Sigmoid colon (tissue), 7 donors: ENCODE measurements around the gene PPP4R3A. TPM values are rescaled to one million over a fixed set of nuclear protein-coding genes. Genes with fewer than 3 reads are reported as not detected.

Experiments used
- DNase-seq: peaks from one replicate; pipeline ENCODE4 v3.0.0-alpha.2; 2019
- H3K27ac ChIP-seq, 4 donors: fragments of 200-600 bp; sonication (generic); one replicate each; pipeline ENCODE4 v1.5.1; 2016 to 2019; ENCODE audit warnings: mild to moderate bottlenecking in 1 of 4
- H3K27me3 ChIP-seq, 3 donors: fragments of 200-600 bp; sonication (generic); one replicate each; pipeline ENCODE4 v1.5.1; 2019; ENCODE audit warnings: mild to moderate bottlenecking in 1 of 3
- H3K36me3 ChIP-seq, 4 donors: fragments of 200-600 bp; sonication (generic); one replicate each; pipeline ENCODE4 v1.5.1; 2016 to 2019
- H3K4me1 ChIP-seq, 4 donors: fragments of 200-600 bp; sonication (generic); one replicate each; pipeline ENCODE4 v1.5.1; 2017 to 2019
- H3K4me3 ChIP-seq, 4 donors: fragments of 200-600 bp; sonication (generic); one replicate each; pipeline ENCODE4 v1.5.1; 2017 to 2019; ENCODE audit warnings: mild to moderate bottlenecking in 2 of 4, moderate library complexity in 1 of 4
- H3K9me3 ChIP-seq, 4 donors: fragments of 200-600 bp in 3 of 4; sonication (generic) in 3 of 4; one replicate each; pipeline versions ENCODE4 v1.5.1 to v1.6.1; 2013 to 2019
- CTCF ChIP-seq, 4 experiments: fragments of 450-650 bp in 3 of 4; fragments of 200-600 bp in 1 of 4; IDR thresholded peaks; one replicate each; pipeline ENCODE4 v1.5.1; 2016 to 2019; ENCODE audit warnings: antibody characterized with exemption in 4 of 4, mild to moderate bottlenecking in 3 of 4, moderate library complexity in 2 of 4
- EP300 ChIP-seq, 4 donors: sonication (generic); formaldehyde crosslinking; IDR thresholded peaks; one replicate each; pipeline ENCODE4 v1.6.1; 2017; ENCODE audit warnings: antibody characterized with exemption in 4 of 4
- POLR2A ChIP-seq, 2 donors: fragments of 450-650 bp; IDR thresholded peaks; one replicate each; pipeline ENCODE4 v1.6.1; 2016; ENCODE audit warnings: antibody characterized with exemption in 2 of 2, mild to moderate bottlenecking in 2 of 2, moderate library complexity in 2 of 2
- POLR2AphosphoS5 ChIP-seq, 4 donors: sonication (generic); formaldehyde crosslinking; IDR thresholded peaks; one replicate each; pipeline ENCODE4 v1.6.1; 2017; ENCODE audit warnings: antibody characterized with exemption in 4 of 4
- WGBS, 2 donors: extraction: QIAGEN DNeasy Blood & Tissue Kit; methylation state at CpG; one replicate each; pipeline ENCODE4 v1.1.7; 2013; 5-methylcytosine and 5-hydroxymethylcytosine counted together
- intact Hi-C: fragments of 100-400 bp; cut with DNase I; formaldehyde crosslinking; loops from one replicate; pipeline ENCODE4 v1.15.1; 2023
- polyA plus RNA-seq, 3 donors: library from polyadenylated mRNA; stranded (reverse); fragments of 200-250 nt; gene quantifications; one replicate each; pipeline ENCODE4 v1.2.3, GENCODE V29; 2013
- total RNA-seq, 4 donors: library from RNA; depleted of rRNA; stranded (reverse); fragments of >200 nt; gene quantifications; one replicate each; pipeline ENCODE4 v1.1.0, GENCODE V29; 2016
- donor health status: healthy with polysubstance abuse.
- donor health status: Bipolar disorder and iron deficiency.
- donor health status: healthy.

The PPP4R3A gene
- total and polyA plus RNA-seq, 7 donors: 46.2 to 92.2 (median 74.1) TPM

- Histone ChIP-seq H3K27ac (no peak overlapping the region), H3K4me1 (peaks cover 0 to 6% (median 2%) of the 10 kb centered on the region in 4 donors), H3K4me3 (no peak overlapping the region), H3K9me3 (no peaks in the 10 kb centered on the region), H3K27me3 (no peaks in the 10 kb centered on the region), H3K36me3 (no peaks in the 10 kb centered on the region)
- TF ChIP-seq POLR2AphosphoS5 (IDR thresholded peaks at IDR 0.05) (peak in 2 of 4 donors; percentile 30 to 55), POLR2A (IDR thresholded peaks at IDR 0.05) (no peak)
- intact Hi-C loops: loop anchor here (10.0 kb wide), 1 partner anchor 1132 kb away; no protein-coding TSS in a partner anchor
- DNase-seq: no peak
- WGBS, 2 donors: 69 to 86% methylated on average over 7 of the region's 7 CpGs
These were observed 6.7 kb upstream of the PPP4R3A start for GRCh38 chr14:91516663-91517388.

- no peaks in the 10 kb centered on the region for H3K9me3 ChIP-seq
- H3K4me3 ChIP-seq: no peak overlapping the region
- H3K27ac ChIP-seq: no peak overlapping the region
- DNase-seq: no peak
- no peaks in the 10 kb centered on the region for H3K36me3 ChIP-seq
- peaks cover 0 to 12% (median 4%) of the 10 kb centered on the region in 4 donors for H3K4me1 ChIP-seq
- H3K27me3 ChIP-seq: no peaks in the 10 kb centered on the region
- intact Hi-C loops: loop anchor here (10.0 kb wide), 1 partner anchor 1131 kb away; no protein-coding TSS in a partner anchor
- WGBS, 2 donors: 65 to 79% methylated on average over 7 of the region's 7 CpGs
- TF ChIP-seq CTCF (IDR thresholded peaks at IDR 0.05): no peak
- TF ChIP-seq POLR2AphosphoS5 (IDR thresholded peaks at IDR 0.05): no peak
- TF ChIP-seq EP300 (IDR thresholded peaks at IDR 0.05): no peak
- TF ChIP-seq POLR2A (IDR thresholded peaks at IDR 0.05): no peak
These were observed 5.9 kb upstream of the PPP4R3A start for GRCh38 chr14:91515979-91516378.

GRCh38 chr14:91511043-91511383 lies 903 bp upstream of the PPP4R3A start:
- no peak for DNase-seq
- Histone ChIP-seq H3K27me3 (no peaks in the 10 kb centered on the region), H3K27ac (peak overlapping the region; percentile 99 to 100 (median 100)), H3K4me1 (peaks cover 0 to 30% (median 25%) of the 10 kb centered on the region in 4 donors), H3K9me3 (no peaks in the 10 kb centered on the region), H3K4me3 (peak overlapping the region; percentile 86 to 100 (median 96)), H3K36me3 (peaks cover 0 to 7% (median 0%) of the 10 kb centered on the region in 4 donors)
- intact Hi-C loops: loop anchor here (5.0 to 10.0 kb wide), 2 partner anchors 391 to 1126 kb away; no protein-coding TSS in a partner anchor
- TF ChIP-seq POLR2AphosphoS5 (IDR thresholded peaks at IDR 0.05): no peak
- no peak for TF ChIP-seq POLR2A (IDR thresholded peaks at IDR 0.05)
- TF ChIP-seq EP300 (IDR thresholded peaks at IDR 0.05): no peak
- no peak for TF ChIP-seq CTCF (IDR thresholded peaks at IDR 0.05)
- WGBS, 2 donors: 34 to 38% methylated on average over 9 of the region's 9 CpGs

- 0% methylated on average over 34 of the region's 34 CpGs for WGBS, 2 donors
- no peaks in the 10 kb centered on the region for H3K27me3 ChIP-seq
- peaks cover 0 to 10% (median 0%) of the 10 kb centered on the region in 4 donors for H3K36me3 ChIP-seq
- peak overlapping the region; percentile 99 to 100 (median 100) for H3K27ac ChIP-seq
- no peak for DNase-seq
- intact Hi-C loops: loop anchor here (5.0 to 10.0 kb wide), 4 partner anchors 392 to 1125 kb away; partner anchors contain the start of genes ATXN3 and RPS6KA5
- no peaks in the 10 kb centered on the region for H3K9me3 ChIP-seq
- peak overlapping the region; percentile 86 to 100 (median 96) for H3K4me3 ChIP-seq
- H3K4me1 ChIP-seq: peaks cover 0 to 40% (median 35%) of the 10 kb centered on the region in 4 donors
- TF ChIP-seq CTCF (IDR thresholded peaks at IDR 0.05) (no peak), EP300 (IDR thresholded peaks at IDR 0.05) (no peak), POLR2AphosphoS5 (IDR thresholded peaks at IDR 0.05) (no peak), POLR2A (IDR thresholded peaks at IDR 0.05) (no peak)
These were observed 286 bp downstream of the PPP4R3A start for GRCh38 chr14:91509878-91510170.

- Histone ChIP-seq H3K36me3 (peaks cover 0 to 13% (median 0%) of the 10 kb centered on the region in 4 donors), H3K9me3 (no peaks in the 10 kb centered on the region), H3K27me3 (no peaks in the 10 kb centered on the region), H3K27ac (peak overlapping the region; percentile 99 to 100 (median 100)), H3K4me1 (peaks cover 0 to 45% (median 40%) of the 10 kb centered on the region in 4 donors), H3K4me3 (peak overlapping the region; percentile 86 to 100 (median 96))
- TF ChIP-seq EP300 (IDR thresholded peaks at IDR 0.05) (no peak), CTCF (IDR thresholded peaks at IDR 0.05) (no peak), POLR2A (IDR thresholded peaks at IDR 0.05) (no peak), POLR2AphosphoS5 (IDR thresholded peaks at IDR 0.05) (no peak)
- intact Hi-C loops: loop anchor here (5.0 to 10.0 kb wide), 2 partner anchors 447 to 596 kb away; partner anchors contain the start of genes ATXN3 and RPS6KA5
- peak; percentile 71 for DNase-seq
- WGBS, 2 donors: 0% methylated on average over 71 of the region's 71 CpGs
These were observed 830 bp downstream of the PPP4R3A start for GRCh38 chr14:91509083-91509877.
